A673 (cell line): ENCODE results near the gene WIPF1.

Experiments used
- EZH2 ChIP-seq: fragments of 200-600 bp; sonication (generic); IDR thresholded peaks from 2 replicates; pipeline ENCODE4 v1.6.1; 2017; ENCODE audit warnings: borderline replicate concordance, low read depth, mild to moderate bottlenecking, mixed read lengths, antibody characterized with exemption, low read length; ENCODE audit not compliant: poor library complexity, severe bottlenecking
- TF ChIP-seq, protein P1 (sequence below): fragments of 300-800, 200-600 bp; sonication (generic); conservative IDR thresholded peaks from 2 replicates; pipeline ENCODE4 v1.5.1; 2017; ENCODE audit warnings: low read depth, mild to moderate bottlenecking, antibody characterized with exemption, low read length, moderate library complexity, mixed read lengths

- no peak for TF ChIP-seq EZH2
- TF ChIP-seq, protein P1, sequence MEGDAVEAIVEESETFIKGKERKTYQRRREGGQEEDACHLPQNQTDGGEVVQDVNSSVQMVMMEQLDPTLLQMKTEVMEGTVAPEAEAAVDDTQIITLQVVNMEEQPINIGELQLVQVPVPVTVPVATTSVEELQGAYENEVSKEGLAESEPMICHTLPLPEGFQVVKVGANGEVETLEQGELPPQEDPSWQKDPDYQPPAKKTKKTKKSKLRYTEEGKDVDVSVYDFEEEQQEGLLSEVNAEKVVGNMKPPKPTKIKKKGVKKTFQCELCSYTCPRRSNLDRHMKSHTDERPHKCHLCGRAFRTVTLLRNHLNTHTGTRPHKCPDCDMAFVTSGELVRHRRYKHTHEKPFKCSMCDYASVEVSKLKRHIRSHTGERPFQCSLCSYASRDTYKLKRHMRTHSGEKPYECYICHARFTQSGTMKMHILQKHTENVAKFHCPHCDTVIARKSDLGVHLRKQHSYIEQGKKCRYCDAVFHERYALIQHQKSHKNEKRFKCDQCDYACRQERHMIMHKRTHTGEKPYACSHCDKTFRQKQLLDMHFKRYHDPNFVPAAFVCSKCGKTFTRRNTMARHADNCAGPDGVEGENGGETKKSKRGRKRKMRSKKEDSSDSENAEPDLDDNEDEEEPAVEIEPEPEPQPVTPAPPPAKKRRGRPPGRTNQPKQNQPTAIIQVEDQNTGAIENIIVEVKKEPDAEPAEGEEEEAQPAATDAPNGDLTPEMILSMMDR = no peak
Observed at GRCh38 chr2:174575124-174575776, 22.4 kb downstream of the WIPF1 start.
